SU-DHL-6 (cell line): ENCODE data around the gene ZNF414.

Experiments used
- H2AFZ ChIP-seq: fragments of 200-600 bp; sonication (generic); 2 replicates; pipeline ENCODE4 v1.6.1; 2014; ENCODE audit warnings: low read depth, mild to moderate bottlenecking, moderate library complexity, mixed read lengths, antibody characterized with exemption, low read length; ENCODE audit not compliant: severe bottlenecking
- H3F3A ChIP-seq: fragments of 200-600 bp; shearing (Covaris generic); 2 replicates; pipeline ENCODE4 v1.6.0; 2016; ENCODE audit warnings: antibody characterized with exemption, mild to moderate bottlenecking; ENCODE audit not compliant: insufficient read depth
- H3K27ac ChIP-seq: fragments of 200-600 bp; sonication (generic); 2 replicates; pipeline ENCODE4 v1.5.1; 2016; ENCODE audit warnings: low read depth, mild to moderate bottlenecking, low read length, moderate library complexity, mixed read lengths
- H3K27me3 ChIP-seq: fragments of 200-600 bp; sonication (generic), shearing (Covaris generic); 2 replicates; pipeline ENCODE4 v1.6.0; 2014; ENCODE audit warnings: mild to moderate bottlenecking, low read length
- H3K36me3 ChIP-seq: fragments of 200-600 bp; sonication (generic); 2 replicates; pipeline ENCODE4 v1.6.1; 2014; ENCODE audit warnings: mild to moderate bottlenecking, low read length, mixed read lengths
- H3K4me2 ChIP-seq: fragments of 300-600, 200-600 bp; shearing (Covaris generic), sonication (generic); 2 replicates; pipeline ENCODE4 v1.6.0; 2014; ENCODE audit warnings: low read length, low read depth, mild to moderate bottlenecking; ENCODE audit not compliant: poor library complexity, severe bottlenecking
- H3K4me3 ChIP-seq: fragments of 200-600 bp; sonication (generic); 2 replicates; pipeline ENCODE4 v1.5.1; 2014; ENCODE audit warnings: antibody characterized with exemption, low read length, mild to moderate bottlenecking, mixed read lengths; ENCODE audit not compliant: insufficient read depth, poor library complexity, severe bottlenecking
- H3K79me2 ChIP-seq: fragments of 200-600 bp; sonication (generic); 2 replicates; pipeline ENCODE4 v1.6.1; 2014; ENCODE audit warnings: mild to moderate bottlenecking, low read length, moderate library complexity; ENCODE audit not compliant: insufficient read depth
- H3K9ac ChIP-seq: fragments of 200-600 bp; sonication (generic); 2 replicates; pipeline ENCODE4 v1.7.0; 2014; ENCODE audit warnings: mild to moderate bottlenecking, low read length
- H3K9me2 ChIP-seq: fragments of 200-600 bp; sonication (generic); replicated peaks from 2 replicates; pipeline ENCODE4 v1.6.1; 2014; ENCODE audit warnings: low read length; ENCODE audit not compliant: insufficient read depth
- H3K9me3 ChIP-seq: fragments of 200-600 bp; sonication (generic); 2 replicates; pipeline ENCODE4 v1.6.1; 2014; ENCODE audit warnings: low read length, mixed read lengths; ENCODE audit not compliant: insufficient read depth
- H4K20me1 ChIP-seq: fragments of 200-600 bp; sonication (generic); 2 replicates; pipeline ENCODE4 v1.6.1; 2014; ENCODE audit warnings: low read depth, mild to moderate bottlenecking, antibody characterized with exemption, low read length, moderate library complexity, mixed read lengths
- EZH2phosphoT487 ChIP-seq: fragments of 200-600 bp; sonication (generic), shearing (Covaris generic); conservative IDR thresholded peaks from 2 replicates; pipeline ENCODE4 v1.6.1; 2018; ENCODE audit warnings: mild to moderate bottlenecking, antibody characterized with exemption, low read length, moderate library complexity, mixed read lengths
- TF ChIP-seq, protein P1 (sequence below): fragments of 200-600 bp; sonication (generic); IDR thresholded peaks from one replicate; pipeline ENCODE4 v1.5.1; 2017; ENCODE audit warnings: antibody characterized with exemption, mild to moderate bottlenecking, low read length, moderate library complexity; ENCODE audit not compliant: insufficient read depth, poor library complexity, severe bottlenecking

The ZNF414 gene

GRCh38 chr19:8490395-8490760, 23.6 kb downstream of the ZNF414 start:
- H3K9me2 ChIP-seq: no peaks in the 10 kb centered on the region
- no peak overlapping the region for H3K4me2 ChIP-seq
- no peak overlapping the region for H3K4me3 ChIP-seq
- no peak overlapping the region for H3K27ac ChIP-seq
- H2AFZ ChIP-seq: no peak overlapping the region
- H3K9me3 ChIP-seq: no peaks in the 10 kb centered on the region
- H3K36me3 ChIP-seq: no peaks in the 10 kb centered on the region
- H3K27me3 ChIP-seq: no peaks in the 10 kb centered on the region
- no peaks in the 10 kb centered on the region for H3K79me2 ChIP-seq
- H3K9ac ChIP-seq: no peak overlapping the region
- TF ChIP-seq, protein P1, sequence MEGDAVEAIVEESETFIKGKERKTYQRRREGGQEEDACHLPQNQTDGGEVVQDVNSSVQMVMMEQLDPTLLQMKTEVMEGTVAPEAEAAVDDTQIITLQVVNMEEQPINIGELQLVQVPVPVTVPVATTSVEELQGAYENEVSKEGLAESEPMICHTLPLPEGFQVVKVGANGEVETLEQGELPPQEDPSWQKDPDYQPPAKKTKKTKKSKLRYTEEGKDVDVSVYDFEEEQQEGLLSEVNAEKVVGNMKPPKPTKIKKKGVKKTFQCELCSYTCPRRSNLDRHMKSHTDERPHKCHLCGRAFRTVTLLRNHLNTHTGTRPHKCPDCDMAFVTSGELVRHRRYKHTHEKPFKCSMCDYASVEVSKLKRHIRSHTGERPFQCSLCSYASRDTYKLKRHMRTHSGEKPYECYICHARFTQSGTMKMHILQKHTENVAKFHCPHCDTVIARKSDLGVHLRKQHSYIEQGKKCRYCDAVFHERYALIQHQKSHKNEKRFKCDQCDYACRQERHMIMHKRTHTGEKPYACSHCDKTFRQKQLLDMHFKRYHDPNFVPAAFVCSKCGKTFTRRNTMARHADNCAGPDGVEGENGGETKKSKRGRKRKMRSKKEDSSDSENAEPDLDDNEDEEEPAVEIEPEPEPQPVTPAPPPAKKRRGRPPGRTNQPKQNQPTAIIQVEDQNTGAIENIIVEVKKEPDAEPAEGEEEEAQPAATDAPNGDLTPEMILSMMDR: no peak
- no peak for TF ChIP-seq EZH2phosphoT487
- no peaks in the 10 kb centered on the region for H3F3A ChIP-seq
- H4K20me1 ChIP-seq: no peaks in the 10 kb centered on the region; the same call in 1 of the 2 replicates

DNA sequence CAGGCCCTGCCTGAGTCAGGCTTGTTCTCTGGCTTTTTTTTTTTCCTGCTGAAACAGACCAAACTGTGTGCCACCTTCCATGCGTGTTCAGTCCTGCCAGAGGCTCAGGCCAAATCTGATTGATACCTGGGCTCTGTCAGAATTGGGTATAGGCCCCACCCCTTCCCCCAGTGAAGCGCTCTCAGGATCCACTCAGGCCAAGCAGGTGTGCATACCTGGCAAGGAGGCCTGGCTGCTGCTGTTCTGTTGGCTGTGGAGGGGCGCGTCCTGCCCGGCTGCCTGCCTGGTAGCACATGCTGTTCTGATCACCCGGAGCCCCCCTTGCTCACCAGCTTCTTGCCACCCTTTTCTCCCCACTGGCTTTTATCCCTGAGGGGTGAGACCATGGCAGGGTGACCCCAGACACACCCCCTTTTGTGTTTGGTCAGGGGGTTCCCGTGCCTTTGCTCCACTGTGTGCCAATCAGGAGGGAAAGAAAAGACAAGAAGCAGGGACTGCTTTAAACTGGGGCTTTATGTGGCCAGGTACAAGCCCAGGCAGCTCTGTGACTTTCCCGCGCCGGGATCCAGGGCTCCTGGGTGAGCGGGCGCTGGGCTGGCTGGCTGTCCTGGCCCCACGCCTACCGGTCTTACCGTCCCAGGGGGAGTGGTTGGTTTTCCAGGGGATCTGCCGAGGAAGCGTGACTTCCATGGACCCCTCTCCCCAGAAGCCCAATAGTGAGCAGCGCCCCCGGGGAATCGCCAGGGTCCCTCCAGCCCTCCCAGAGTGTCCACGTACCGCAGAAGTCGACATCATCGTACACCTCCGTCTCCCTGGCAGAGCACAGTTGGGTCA, 24.2 kb downstream of the ZNF414 start:
- Histone ChIP-seq H2AFZ (no peak overlapping the region), H3K4me2 (no peak overlapping the region), H3K27me3 (no peaks in the 10 kb centered on the region), H3K9me2 (no peaks in the 10 kb centered on the region), H3K9me3 (no peaks in the 10 kb centered on the region), H3K27ac (no peak overlapping the region), H3K9ac (no peak overlapping the region), H3K79me2 (no peaks in the 10 kb centered on the region), H3K4me3 (no peak overlapping the region), H4K20me1 (no peaks in the 10 kb centered on the region; the same call in 1 of the 2 replicates), H3K36me3 (no peaks in the 10 kb centered on the region), H3F3A (no peaks in the 10 kb centered on the region)
- no peak for TF ChIP-seq EZH2phosphoT487
- TF ChIP-seq, protein P1: no peak

GRCh38 chr19:8488365-8488764, 25.6 kb downstream of the ZNF414 start:
- Histone ChIP-seq H3K4me3 (no peak overlapping the region), H3F3A (no peaks in the 10 kb centered on the region), H3K4me2 (no peak overlapping the region), H2AFZ (no peak overlapping the region), H3K27me3 (no peaks in the 10 kb centered on the region), H3K27ac (no peak overlapping the region), H3K9ac (no peak overlapping the region), H3K79me2 (no peaks in the 10 kb centered on the region; the same call in 1 of the 2 replicates), H3K9me2 (no peaks in the 10 kb centered on the region), H3K36me3 (peaks cover 1% of the 10 kb centered on the region; the same call in 1 of the 2 replicates), H4K20me1 (no peaks in the 10 kb centered on the region; the same call in 1 of the 2 replicates), H3K9me3 (no peaks in the 10 kb centered on the region)
- no peak for TF ChIP-seq EZH2phosphoT487
- TF ChIP-seq, protein P1: no peak
